H1 (cell line): ENCODE data around the gene UMPS. TPM values are rescaled to one million over a fixed set of nuclear protein-coding genes. Genes with fewer than 3 reads are reported as not detected.

Experiments
- ATF2 ChIP-seq: IDR thresholded peaks from 2 replicates; pipeline ENCODE4 v1.6.1; 2012; ENCODE audit warnings: low read length, inconsistent platforms
- ATF3 ChIP-seq: IDR thresholded peaks from 2 replicates; pipeline ENCODE4 v1.6.1; 2011; ENCODE audit warnings: low read depth, mild to moderate bottlenecking, low read length; ENCODE audit not compliant: insufficient read depth
- CHD7 ChIP-seq: fragments of 300-600 bp; sonication (generic); IDR thresholded peaks from 2 replicates; pipeline ENCODE4 v1.7.1; 2012; ENCODE audit warnings: low read length, moderate library complexity, mild to moderate bottlenecking, inconsistent platforms; ENCODE audit not compliant: insufficient replicate concordance
- CREB1 ChIP-seq: IDR thresholded peaks from 2 replicates; pipeline ENCODE4 v1.6.1; 2012; ENCODE audit warnings: inconsistent platforms
- HDAC6 ChIP-seq: IDR thresholded peaks from one replicate; pipeline ENCODE4 v1.7.1; 2012; ENCODE audit warnings: low read depth, mild to moderate bottlenecking, inconsistent platforms, low read length, moderate library complexity
- MAFK ChIP-seq: IDR thresholded peaks from 2 replicates; pipeline ENCODE4 v1.6.1; 2012; ENCODE audit warnings: low read depth, mild to moderate bottlenecking, improper control_type of control experiment, low read length
- RNF2 ChIP-seq: fragments of 200-900, 300-1000 bp; sonication (generic); IDR thresholded peaks from 2 replicates; pipeline ENCODE4 v1.7.1; 2016; ENCODE audit warnings: borderline replicate concordance, low read depth, mild to moderate bottlenecking, antibody characterized with exemption, low read length; ENCODE audit not compliant: poor library complexity, severe bottlenecking; ENCODE audit errors: missing control alignments
- SRF ChIP-seq: IDR thresholded peaks from 2 replicates; pipeline ENCODE4 v1.6.1; 2011; ENCODE audit warnings: mild to moderate bottlenecking, low read depth, low read length, moderate library complexity
- polyA plus RNA-seq, 7 experiments: library from polyadenylated mRNA; depleted of rRNA in 3 of 7; stranded (reverse) in 5 of 7; unstranded in 2 of 7; fragments of >200 nt in 5 of 7; fragments of 200-250 nt in 2 of 7; gene quantifications; 1 replicate in 5 of 7; 2 replicates in 1 of 7; 4 replicates in 1 of 7; pipeline versions ENCODE4 v1.2.1 to v1.2.3, GENCODE V29; 2011 to 2013; ENCODE audit warnings: missing spikeins in 2 of 7, mixed read lengths in 2 of 7
- total RNA-seq: library from RNA; stranded (reverse); fragmentation: NEBNext Ultra II Directional; extraction: Animal tissue kit (Norgen Biotek cat#: 25700); gene quantifications from 2 replicates; pipeline ENCODE4 v1.2.1, GENCODE V29; 2021

Gene UMPS
- total and polyA plus RNA-seq, 2 of the 8 experiments (the other 6 are each of a cell fraction or from before 2014, with no cell fraction given) = 32.8 to 59.0 TPM

GRCh38 chr3:124761250-124761796 lies 31.1 kb downstream of the UMPS start (continued):
- no peak for TF ChIP-seq CHD7
- no peak for TF ChIP-seq MAFK
- no peak for TF ChIP-seq ATF3
- no peak for TF ChIP-seq SRF
- no peak for TF ChIP-seq ATF2
- TF ChIP-seq RNF2 = no peak
- TF ChIP-seq HDAC6 = no peak
- peak; percentile 43; the same call in 1 of the 2 replicates for TF ChIP-seq CREB1
